ENCODE measurements around the gene TMTC1. TPM values are rescaled to one million over a fixed set of nuclear protein-coding genes. Genes with fewer than 3 reads are reported as not detected.

The TMTC1 gene
- total and polyA plus RNA-seq, 9 of the 15 experiments (the other 6 are each of a cell fraction or from before 2014, with no cell fraction given) = under 0.01 to 0.18 (median 0.06) TPM; not detected in 2

DNA sequence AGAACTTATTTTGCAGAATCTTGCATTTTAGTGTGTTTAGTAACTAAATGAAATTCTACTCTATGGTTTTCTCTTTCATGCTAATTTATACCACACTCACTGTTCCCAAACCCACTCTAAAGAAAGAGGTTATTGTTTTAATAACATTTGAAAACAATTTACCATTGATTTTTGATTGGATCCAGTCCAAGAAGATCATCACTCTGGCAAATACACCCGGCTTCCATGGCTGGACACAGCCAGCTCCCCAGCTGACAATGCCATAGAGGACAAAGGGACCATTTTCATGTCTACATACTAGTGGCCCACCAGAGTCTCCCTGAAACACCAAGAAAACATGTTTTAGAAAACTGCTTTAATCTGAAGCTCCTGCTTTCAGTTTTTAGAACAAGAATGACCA is 328.7 kb downstream of the TMTC1 start (continued):
- TF ChIP-seq, protein P1, sequence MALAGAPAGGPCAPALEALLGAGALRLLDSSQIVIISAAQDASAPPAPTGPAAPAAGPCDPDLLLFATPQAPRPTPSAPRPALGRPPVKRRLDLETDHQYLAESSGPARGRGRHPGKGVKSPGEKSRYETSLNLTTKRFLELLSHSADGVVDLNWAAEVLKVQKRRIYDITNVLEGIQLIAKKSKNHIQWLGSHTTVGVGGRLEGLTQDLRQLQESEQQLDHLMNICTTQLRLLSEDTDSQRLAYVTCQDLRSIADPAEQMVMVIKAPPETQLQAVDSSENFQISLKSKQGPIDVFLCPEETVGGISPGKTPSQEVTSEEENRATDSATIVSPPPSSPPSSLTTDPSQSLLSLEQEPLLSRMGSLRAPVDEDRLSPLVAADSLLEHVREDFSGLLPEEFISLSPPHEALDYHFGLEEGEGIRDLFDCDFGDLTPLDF (CRISPR knock-in tag; IDR thresholded peaks at IDR 0.05) = no peak
- TF ChIP-seq MCM7 (IDR thresholded peaks at IDR 0.05) = no peak
- TF ChIP-seq PRPF4 (IDR thresholded peaks at IDR 0.05; ENCODE audit: insufficient read depth, low read depth, low read length, poor library complexity, severe bottlenecking) = no peak
- TF ChIP-seq SREBF1 (IDR thresholded peaks at IDR 0.05; ENCODE audit: borderline replicate concordance, low read depth, low read length) = no peak
- TF ChIP-seq POLR2B (IDR thresholded peaks at IDR 0.05; ENCODE audit: low read depth, partially characterized antibody) = no peak
- TF ChIP-seq ATF7 (IDR thresholded peaks at IDR 0.05) = no peak

DNA sequence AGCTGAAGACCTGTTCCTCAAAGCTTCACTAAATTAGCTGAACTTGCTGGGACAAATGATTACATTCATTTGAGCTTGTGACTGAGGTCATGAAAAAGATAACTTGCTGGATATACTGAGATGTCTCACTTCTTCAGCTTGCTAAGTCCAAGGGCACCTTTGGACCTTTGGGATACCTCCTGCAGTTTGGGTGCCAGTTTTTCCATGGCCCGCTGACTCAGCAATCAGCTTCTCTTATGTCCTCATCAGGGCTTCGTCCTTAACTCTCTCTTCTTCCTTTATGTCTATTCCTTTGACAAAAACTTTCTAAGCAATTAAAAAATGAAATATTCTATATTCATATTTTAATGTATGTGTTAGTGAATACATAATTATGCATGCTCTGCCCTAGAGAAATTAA is 331.9 kb downstream of the TMTC1 start:
- no TSS peak for BruUV-seq (replicated peaks)
- FAIRE-seq = no peak
- DNase-seq (ENCODE audit: extremely low read depth in 1 of 4, low spot score in 3 of 4) = no peak
- POLR2A ChIA-PET = interaction anchor here (0.7 kb wide), 1 partner anchor 19 kb away, joined by 5 read pairs; no protein-coding TSS in a partner anchor
- Histone ChIP-seq H3K4me1 (replicated peaks in 1 of 2; ENCODE audit: control insufficient read depth in 2 of 2, insufficient read depth in 2 of 2, low read length in 2 of 2) (no peaks in the 10 kb centered on the region), H3K9me3 (replicated peaks; ENCODE audit: control insufficient read depth, insufficient read depth, low read depth, low read length) (no peaks in the 10 kb centered on the region), H3K9me1 (ENCODE audit: control insufficient read depth, insufficient read depth, low read length) (no peaks in the 10 kb centered on the region), H3K27ac (ENCODE audit: extremely low read depth, low read depth, low read length) (no peak overlapping the region), H3K36me3 (ENCODE audit: control insufficient read depth, insufficient read depth, low read length) (no peaks in the 10 kb centered on the region), H2AFZ (ENCODE audit: low read depth, low read length) (no peak overlapping the region), H3K27me3 (ENCODE audit: control insufficient read depth in 2 of 2, insufficient read depth in 2 of 2, low read length in 2 of 2) (no peaks in the 10 kb centered on the region; a peak in 1 of 5 replicates), H3K9ac (ENCODE audit: insufficient read depth in 1 of 2, low read depth in 2 of 2, low read length in 2 of 2) (no peak overlapping the region), H4K20me1 (replicated peaks; ENCODE audit: control insufficient read depth, insufficient read depth, low read length) (no peaks in the 10 kb centered on the region), H3K79me2 (ENCODE audit: control insufficient read depth, insufficient read depth, low read length) (no peaks in the 10 kb centered on the region), H3K4me3 (no peak overlapping the region), H3K4me2 (ENCODE audit: insufficient read depth, low read length) (no peak overlapping the region)
- TF ChIP-seq, protein P2, sequence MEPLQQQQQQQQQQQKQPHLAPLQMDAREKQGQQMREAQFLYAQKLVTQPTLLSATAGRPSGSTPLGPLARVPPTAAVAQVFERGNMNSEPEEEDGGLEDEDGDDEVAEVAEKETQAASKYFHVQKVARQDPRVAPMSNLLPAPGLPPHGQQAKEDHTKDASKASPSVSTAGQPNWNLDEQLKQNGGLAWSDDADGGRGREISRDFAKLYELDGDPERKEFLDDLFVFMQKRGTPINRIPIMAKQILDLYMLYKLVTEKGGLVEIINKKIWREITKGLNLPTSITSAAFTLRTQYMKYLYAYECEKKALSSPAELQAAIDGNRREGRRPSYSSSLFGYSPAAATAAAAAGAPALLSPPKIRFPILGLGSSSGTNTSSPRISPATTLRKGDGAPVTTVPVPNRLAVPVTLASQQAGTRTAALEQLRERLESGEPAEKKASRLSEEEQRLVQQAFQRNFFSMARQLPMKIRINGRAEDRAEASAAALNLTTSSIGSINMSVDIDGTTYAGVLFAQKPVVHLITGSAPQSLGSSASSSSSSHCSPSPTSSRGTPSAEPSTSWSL (CRISPR knock-in tag; IDR thresholded peaks at IDR 0.05; ENCODE audit: borderline replicate concordance) = no peak
- TF ChIP-seq MAFK (IDR thresholded peaks at IDR 0.05; ENCODE audit: low read length) (peak; percentile 56), ZNF316 (IDR thresholded peaks at IDR 0.05) (peak; percentile 63), C11orf30 (IDR thresholded peaks at IDR 0.05; ENCODE audit: low read depth) (peak; percentile 62; the same call in 1 of the 2 replicates), MAFF (IDR thresholded peaks at IDR 0.05; ENCODE audit: low read length) (peak; percentile 61), MAFG (tag; conservative IDR thresholded peaks at IDR 0.05) (peak; percentile 48; the same call in 1 of the 2 replicates), ARID2 (IDR thresholded peaks at IDR 0.05) (no peak), ZNF561 (CRISPR knock-in tag; conservative IDR thresholded peaks at IDR 0.05) (no peak)
- CTCF ChIA-PET (ENCODE audit: low intra/inter-chr PET ratio) = no interaction called here
- ATAC-seq = no peak
- 0% methylated on average over 2 of the region's 2 CpGs for WGBS (ENCODE audit: insufficient coverage, low coverage, missing lambda C conversion rate)
- in situ Hi-C loops (cut with MboI) = no loop called here
- intact Hi-C loops (cut with micrococcal nuclease) = no loop called here

Data from K562 (cell line).